ENCODE results near the gene ARF1.

DNA sequence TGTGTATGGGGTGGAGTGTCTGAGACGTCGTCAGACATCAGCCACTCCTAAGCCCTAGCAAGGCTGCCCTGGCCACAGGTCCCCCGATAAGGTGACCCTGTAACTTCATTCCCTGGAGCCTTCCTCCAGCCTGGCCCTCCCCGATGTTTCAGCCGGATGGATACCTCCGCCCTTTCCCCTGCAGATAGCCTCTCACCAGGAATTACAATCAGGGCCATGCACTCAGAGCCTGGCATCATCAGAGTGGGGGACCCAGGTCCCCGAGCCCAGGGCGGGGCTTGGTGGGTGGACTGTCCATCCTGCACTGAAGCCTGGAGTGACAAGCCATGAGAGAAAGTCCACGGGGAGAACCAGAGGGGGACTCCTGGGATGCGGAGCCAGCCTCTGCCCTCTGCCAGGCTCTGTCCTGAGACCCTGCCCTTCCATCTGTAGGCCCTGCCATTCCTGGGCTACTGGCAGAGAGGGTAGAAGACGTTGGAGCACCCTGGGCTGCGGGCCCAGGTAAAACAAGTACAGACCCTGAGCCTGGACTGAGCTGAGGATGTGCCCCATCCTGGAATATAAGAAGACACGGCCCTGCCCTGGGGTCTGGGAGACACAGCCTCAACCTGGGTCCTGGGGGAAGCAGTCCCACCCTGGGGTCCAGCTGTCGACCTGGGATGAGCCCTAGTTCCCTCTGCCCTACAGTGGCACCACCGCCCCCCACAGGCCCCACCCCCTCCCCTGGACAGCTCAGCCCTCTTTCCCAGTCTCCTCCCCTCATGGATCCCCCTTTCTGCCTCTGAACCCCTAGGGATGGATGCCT, 16.8 kb upstream of the ARF1 start:
- TF ChIP-seq CTCF (IDR thresholded peaks at IDR 0.05) (no peak), EZH2 (IDR thresholded peaks at IDR 0.05; ENCODE audit: borderline replicate concordance, insufficient read depth, low read depth, low read length, poor library complexity, severe bottlenecking) (no peak)

Measured in B cell (primary cell).